Peyer's patch (tissue), 4 donors: ENCODE data around the gene PRPF19.

ENCODE experiments used
- POLR2A ChIP-seq, 2 donors: fragments of 450-650 bp; IDR thresholded peaks; one replicate each; pipeline ENCODE4 v1.5.1; 2017; ENCODE audit warnings: antibody characterized with exemption in 2 of 2, mild to moderate bottlenecking in 2 of 2, moderate library complexity in 2 of 2
- TF ChIP-seq, protein P1 (sequence below), 6 experiments: fragments of 450-650 bp in 4 of 6; fragments of 200-600 bp in 2 of 6; sonication (generic) in 1 of 6; IDR thresholded peaks; one replicate each; pipeline ENCODE4 v1.5.1; 2017 to 2019; ENCODE audit warnings: antibody characterized with exemption in 6 of 6, mild to moderate bottlenecking in 3 of 6, moderate library complexity in 1 of 6

- no peak for TF ChIP-seq POLR2A (IDR thresholded peaks at IDR 0.05)
- TF ChIP-seq, protein P1, sequence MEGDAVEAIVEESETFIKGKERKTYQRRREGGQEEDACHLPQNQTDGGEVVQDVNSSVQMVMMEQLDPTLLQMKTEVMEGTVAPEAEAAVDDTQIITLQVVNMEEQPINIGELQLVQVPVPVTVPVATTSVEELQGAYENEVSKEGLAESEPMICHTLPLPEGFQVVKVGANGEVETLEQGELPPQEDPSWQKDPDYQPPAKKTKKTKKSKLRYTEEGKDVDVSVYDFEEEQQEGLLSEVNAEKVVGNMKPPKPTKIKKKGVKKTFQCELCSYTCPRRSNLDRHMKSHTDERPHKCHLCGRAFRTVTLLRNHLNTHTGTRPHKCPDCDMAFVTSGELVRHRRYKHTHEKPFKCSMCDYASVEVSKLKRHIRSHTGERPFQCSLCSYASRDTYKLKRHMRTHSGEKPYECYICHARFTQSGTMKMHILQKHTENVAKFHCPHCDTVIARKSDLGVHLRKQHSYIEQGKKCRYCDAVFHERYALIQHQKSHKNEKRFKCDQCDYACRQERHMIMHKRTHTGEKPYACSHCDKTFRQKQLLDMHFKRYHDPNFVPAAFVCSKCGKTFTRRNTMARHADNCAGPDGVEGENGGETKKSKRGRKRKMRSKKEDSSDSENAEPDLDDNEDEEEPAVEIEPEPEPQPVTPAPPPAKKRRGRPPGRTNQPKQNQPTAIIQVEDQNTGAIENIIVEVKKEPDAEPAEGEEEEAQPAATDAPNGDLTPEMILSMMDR (IDR thresholded peaks at IDR 0.05), result no peak
Measured at GRCh38 chr11:60890696-60891095, 15.7 kb downstream of the PRPF19 start.
